OCI-LY7 (cell line): ENCODE measurements around the gene BPIFB4. TPM values are rescaled to one million over a fixed set of nuclear protein-coding genes. Genes with fewer than 3 reads are reported as not detected.

ENCODE experiments used
- BruUV-seq: library from RNA; stranded (reverse); fragments of 400-500 nt; replicated peaks from 2 replicates; lab custom pipeline; 2021; lab: Mats Ljungman, UMichigan
- CTCF ChIA-PET: fragments of 300-600 bp; sonication (Branson Sonifier 250); formaldehyde crosslinking; loops from one replicate; lab custom pipeline; 2022; ENCODE audit warnings: antibody characterized with exemption; ENCODE audit not compliant: unreplicated experiment; lab: Charles Lee
- POLR2A ChIA-PET: fragments of 300-600 bp; sonication (Branson Sonifier 250); formaldehyde crosslinking; loops from one replicate; lab custom pipeline; 2022; ENCODE audit warnings: antibody characterized with exemption; lab: Charles Lee
- DNase-seq: peaks from one replicate; pipeline ENCODE4 v3.0.0-alpha.2; 2015; ENCODE audit warnings: low spot score
- H2AFZ ChIP-seq: fragments of 200-600 bp; sonication (generic), shearing (Covaris generic); 2 replicates; pipeline ENCODE4 v1.6.1; 2014; ENCODE audit warnings: mild to moderate bottlenecking, antibody characterized with exemption, low read length, moderate library complexity
- H3K27ac ChIP-seq: fragments of 200-600 bp; sonication (generic); 2 replicates; pipeline ENCODE4 v1.5.1; 2014; ENCODE audit warnings: mixed run types, low read depth, mild to moderate bottlenecking, moderate library complexity, low read length, inconsistent platforms; ENCODE audit not compliant: poor library complexity, severe bottlenecking
- H3K36me3 ChIP-seq: fragments of 200-600 bp; sonication (generic); 2 replicates; pipeline ENCODE4 v1.6.1; 2014; ENCODE audit warnings: mild to moderate bottlenecking, antibody characterized with exemption, low read length, moderate library complexity, mixed read lengths; ENCODE audit not compliant: insufficient read depth
- H3K4me1 ChIP-seq: fragments of 200-600 bp; sonication (generic); 2 replicates; pipeline ENCODE4 v1.5.1; 2014; ENCODE audit warnings: mild to moderate bottlenecking, low read length; ENCODE audit not compliant: insufficient read depth, poor library complexity, severe bottlenecking
- H3K4me2 ChIP-seq: fragments of 200-600 bp; sonication (generic); 2 replicates; pipeline ENCODE4 v1.6.1; 2014; ENCODE audit warnings: mild to moderate bottlenecking, low read length
- H3K4me3 ChIP-seq: fragments of 200-600 bp; sonication (generic); 2 replicates; pipeline ENCODE4 v1.5.1; 2014; ENCODE audit warnings: mild to moderate bottlenecking, low read depth, low read length; ENCODE audit not compliant: poor library complexity, severe bottlenecking
- H3K79me2 ChIP-seq: fragments of 200-600 bp; sonication (generic); 2 replicates; pipeline ENCODE4 v1.6.1; 2016; ENCODE audit warnings: low read depth, mild to moderate bottlenecking, low read length, moderate library complexity, mixed read lengths; ENCODE audit not compliant: insufficient read depth
- H3K9me2 ChIP-seq: fragments of 200-600 bp; sonication (generic); 2 replicates; pipeline ENCODE4 v1.6.1; 2016; ENCODE audit warnings: mild to moderate bottlenecking, low read length, mixed read lengths; ENCODE audit not compliant: insufficient read depth
- H3K9me3 ChIP-seq: fragments of 200-600 bp; sonication (generic); 2 replicates; pipeline ENCODE4 v1.6.1; 2014; ENCODE audit warnings: mild to moderate bottlenecking, mixed run types, low read length, mixed read lengths
- H4K20me1 ChIP-seq: fragments of 200-600 bp; sonication (generic); 2 replicates; pipeline ENCODE4 v1.6.1; 2014; ENCODE audit warnings: mild to moderate bottlenecking, antibody characterized with exemption, low read length, moderate library complexity, mixed read lengths; ENCODE audit not compliant: insufficient read depth
- EZH2phosphoT487 ChIP-seq: fragments of 200-600 bp; sonication (generic); IDR thresholded peaks from 2 replicates; pipeline ENCODE4 v1.6.1; 2018; ENCODE audit warnings: low read depth, borderline replicate concordance, mild to moderate bottlenecking, mixed run types, antibody characterized with exemption, low read length, moderate library complexity, mixed read lengths
- intact Hi-C: fragments of 100-400 bp; cut with micrococcal nuclease; formaldehyde crosslinking; loops from one replicate; pipeline ENCODE4 v1.10.0; 2022; ENCODE audit not compliant: unreplicated experiment
- total RNA-seq, 2 experiments: library from RNA; depleted of rRNA in 1 of 2; stranded (reverse); fragments of >200 nt in 1 of 2; shearing (Covaris generic) in 1 of 2; gene quantifications; 2 replicates each; pipeline ENCODE4 v1.2.3, GENCODE V29; 2014 to 2022
- TF ChIP-seq, protein P1 (sequence below): fragments of 200-600 bp; sonication (generic); conservative IDR thresholded peaks from 2 replicates; pipeline ENCODE4 v1.5.1; 2014; ENCODE audit warnings: mild to moderate bottlenecking, antibody characterized with exemption, low read length, moderate library complexity, mixed read lengths

Gene BPIFB4
- total RNA-seq, 2 experiments from 2014 or later = not detected

DNA sequence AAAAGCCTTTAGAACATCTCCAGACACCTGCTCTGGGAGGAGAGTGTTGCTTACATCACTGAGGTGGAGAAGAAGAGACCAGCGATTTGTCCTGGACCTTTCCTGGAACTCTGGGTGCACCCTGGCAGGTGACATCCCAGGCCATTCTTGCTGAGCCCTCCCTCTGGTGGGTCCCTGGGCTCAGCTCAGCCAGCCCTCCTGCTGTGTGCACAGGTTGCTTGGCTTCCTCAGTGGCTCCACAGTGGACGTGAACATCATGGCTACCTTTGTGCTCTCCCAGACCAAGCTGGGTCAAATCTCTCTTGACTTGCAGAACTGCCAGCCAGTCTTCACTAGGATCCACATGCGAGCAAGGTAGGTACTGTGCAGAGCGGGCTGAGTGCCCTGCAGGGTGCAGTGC, 68.6 kb downstream of the BPIFB4 start:
- Histone ChIP-seq H4K20me1 (no peaks in the 10 kb centered on the region), H2AFZ (no peak overlapping the region), H3K4me2 (no peak overlapping the region), H3K36me3 (no peaks in the 10 kb centered on the region), H3K4me1 (no peaks in the 10 kb centered on the region), H3K9me2 (no peaks in the 10 kb centered on the region), H3K4me3 (no peak overlapping the region), H3K79me2 (no peaks in the 10 kb centered on the region), H3K9me3 (no peaks in the 10 kb centered on the region), H3K27ac (no peak overlapping the region)
- no peak for TF ChIP-seq EZH2phosphoT487
- TF ChIP-seq, protein P1, sequence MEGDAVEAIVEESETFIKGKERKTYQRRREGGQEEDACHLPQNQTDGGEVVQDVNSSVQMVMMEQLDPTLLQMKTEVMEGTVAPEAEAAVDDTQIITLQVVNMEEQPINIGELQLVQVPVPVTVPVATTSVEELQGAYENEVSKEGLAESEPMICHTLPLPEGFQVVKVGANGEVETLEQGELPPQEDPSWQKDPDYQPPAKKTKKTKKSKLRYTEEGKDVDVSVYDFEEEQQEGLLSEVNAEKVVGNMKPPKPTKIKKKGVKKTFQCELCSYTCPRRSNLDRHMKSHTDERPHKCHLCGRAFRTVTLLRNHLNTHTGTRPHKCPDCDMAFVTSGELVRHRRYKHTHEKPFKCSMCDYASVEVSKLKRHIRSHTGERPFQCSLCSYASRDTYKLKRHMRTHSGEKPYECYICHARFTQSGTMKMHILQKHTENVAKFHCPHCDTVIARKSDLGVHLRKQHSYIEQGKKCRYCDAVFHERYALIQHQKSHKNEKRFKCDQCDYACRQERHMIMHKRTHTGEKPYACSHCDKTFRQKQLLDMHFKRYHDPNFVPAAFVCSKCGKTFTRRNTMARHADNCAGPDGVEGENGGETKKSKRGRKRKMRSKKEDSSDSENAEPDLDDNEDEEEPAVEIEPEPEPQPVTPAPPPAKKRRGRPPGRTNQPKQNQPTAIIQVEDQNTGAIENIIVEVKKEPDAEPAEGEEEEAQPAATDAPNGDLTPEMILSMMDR = no peak
- intact Hi-C loops = no loop called here
- ChIA-PET CTCF (no interaction called here), POLR2A (no interaction called here)
- BruUV-seq = no TSS peak
- DNase-seq = no peak

DNA sequence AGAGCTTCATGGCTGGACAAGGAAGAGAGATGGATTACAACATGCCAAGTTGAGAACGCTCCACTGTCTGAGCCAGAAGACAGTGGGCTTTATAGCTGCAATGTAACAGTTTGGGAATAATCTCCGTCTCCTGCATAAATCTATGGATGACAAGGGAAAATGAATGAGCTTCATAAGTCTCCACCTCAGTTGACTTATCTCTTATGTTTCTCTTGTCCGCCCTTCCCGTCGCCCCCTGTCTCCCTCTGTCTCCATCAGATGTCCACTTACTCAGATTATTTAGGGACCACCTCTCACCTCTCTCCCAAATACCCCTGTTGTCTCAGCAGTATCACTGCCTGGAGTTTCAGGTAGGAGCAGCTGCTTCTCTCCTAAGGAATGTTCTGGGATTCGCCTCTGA, 74.8 kb downstream of the BPIFB4 start:
- Histone ChIP-seq H3K9me3 (no peaks in the 10 kb centered on the region), H3K4me3 (no peak overlapping the region), H3K4me1 (no peaks in the 10 kb centered on the region), H3K79me2 (no peaks in the 10 kb centered on the region), H3K27ac (no peak overlapping the region), H2AFZ (no peak overlapping the region), H4K20me1 (no peaks in the 10 kb centered on the region), H3K36me3 (no peaks in the 10 kb centered on the region), H3K9me2 (no peaks in the 10 kb centered on the region), H3K4me2 (no peak overlapping the region)
- no TSS peak for BruUV-seq
- no peak for DNase-seq
- POLR2A ChIA-PET = interaction anchor here (1.0 kb wide), 1 partner anchor 53 kb away, joined by 6 read pairs; no protein-coding TSS in a partner anchor
- TF ChIP-seq, protein P1 = no peak
- CTCF ChIA-PET = no interaction called here
- intact Hi-C loops = no loop called here

DNA sequence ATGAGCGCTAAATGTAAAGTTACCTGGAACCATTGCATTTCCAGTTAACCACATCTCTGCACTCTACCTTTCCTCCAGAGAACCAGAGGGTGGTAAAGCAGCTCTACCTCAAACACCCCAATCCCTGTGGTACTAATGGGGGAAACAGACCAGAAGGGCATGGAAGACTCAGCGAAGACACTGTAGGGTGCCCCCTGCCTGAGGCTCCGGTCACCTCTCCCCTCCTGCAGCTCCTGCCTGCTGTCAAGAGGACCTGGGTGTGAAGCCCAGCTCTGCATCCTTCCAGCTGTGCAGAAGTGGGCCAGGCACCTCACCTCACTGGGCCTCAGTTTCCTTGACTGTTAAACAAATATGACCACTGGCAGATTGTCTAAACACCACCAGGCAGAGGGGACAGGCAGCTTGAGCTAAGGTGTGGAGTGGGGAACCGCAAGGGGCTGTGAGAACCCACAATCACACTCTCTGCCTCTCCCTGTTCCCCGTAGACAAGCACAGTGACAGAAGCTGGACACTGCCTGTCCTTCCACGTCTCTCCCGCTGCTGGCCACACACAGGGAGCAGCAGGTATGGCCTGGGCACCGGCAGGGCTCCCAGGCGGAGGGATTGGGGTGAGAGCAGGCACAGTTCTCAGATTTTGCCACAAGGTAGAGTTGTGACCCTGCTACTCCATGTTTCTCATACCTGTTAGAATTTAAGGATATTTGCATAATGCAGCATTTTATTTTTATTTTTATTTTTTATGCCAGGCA, 79.4 kb downstream of the BPIFB4 start:
- Histone ChIP-seq H3K4me3 (no peak overlapping the region), H3K4me1 (no peaks in the 10 kb centered on the region), H3K9me3 (no peaks in the 10 kb centered on the region), H3K79me2 (no peaks in the 10 kb centered on the region), H3K27ac (no peak overlapping the region), H3K4me2 (no peak overlapping the region), H2AFZ (no peak overlapping the region), H3K36me3 (no peaks in the 10 kb centered on the region), H4K20me1 (no peaks in the 10 kb centered on the region), H3K9me2 (no peaks in the 10 kb centered on the region)
- ChIA-PET CTCF (no interaction called here), POLR2A (no interaction called here)
- intact Hi-C loops = no loop called here
- TF ChIP-seq EZH2phosphoT487 = no peak
- TF ChIP-seq, protein P1 = no peak
- BruUV-seq = no TSS peak
- DNase-seq = no peak
